ENCODE data around the gene POLL.

DNA sequence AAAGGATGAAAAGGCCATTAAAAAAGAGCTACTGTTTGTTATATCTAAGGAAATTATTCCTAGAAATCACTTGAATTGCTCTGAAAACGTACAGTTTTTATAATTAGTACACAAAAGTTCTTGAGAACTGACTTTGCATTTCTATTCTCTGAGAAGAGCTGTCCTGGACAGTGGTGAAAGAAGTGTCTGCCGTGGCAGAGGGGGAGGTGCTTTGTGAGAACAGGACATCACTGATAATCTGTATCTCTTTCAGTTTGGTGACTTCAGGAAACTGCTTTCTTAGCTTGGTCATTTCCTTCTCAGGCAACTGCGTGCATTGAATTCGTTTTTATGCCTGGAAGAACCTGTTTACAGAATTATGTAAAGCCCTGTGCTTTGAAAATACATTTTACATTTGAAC is 52.1 kb downstream of the POLL start:
- TF ChIP-seq, protein P1, sequence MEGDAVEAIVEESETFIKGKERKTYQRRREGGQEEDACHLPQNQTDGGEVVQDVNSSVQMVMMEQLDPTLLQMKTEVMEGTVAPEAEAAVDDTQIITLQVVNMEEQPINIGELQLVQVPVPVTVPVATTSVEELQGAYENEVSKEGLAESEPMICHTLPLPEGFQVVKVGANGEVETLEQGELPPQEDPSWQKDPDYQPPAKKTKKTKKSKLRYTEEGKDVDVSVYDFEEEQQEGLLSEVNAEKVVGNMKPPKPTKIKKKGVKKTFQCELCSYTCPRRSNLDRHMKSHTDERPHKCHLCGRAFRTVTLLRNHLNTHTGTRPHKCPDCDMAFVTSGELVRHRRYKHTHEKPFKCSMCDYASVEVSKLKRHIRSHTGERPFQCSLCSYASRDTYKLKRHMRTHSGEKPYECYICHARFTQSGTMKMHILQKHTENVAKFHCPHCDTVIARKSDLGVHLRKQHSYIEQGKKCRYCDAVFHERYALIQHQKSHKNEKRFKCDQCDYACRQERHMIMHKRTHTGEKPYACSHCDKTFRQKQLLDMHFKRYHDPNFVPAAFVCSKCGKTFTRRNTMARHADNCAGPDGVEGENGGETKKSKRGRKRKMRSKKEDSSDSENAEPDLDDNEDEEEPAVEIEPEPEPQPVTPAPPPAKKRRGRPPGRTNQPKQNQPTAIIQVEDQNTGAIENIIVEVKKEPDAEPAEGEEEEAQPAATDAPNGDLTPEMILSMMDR (IDR thresholded peaks at IDR 0.05): no peak
- TF ChIP-seq POLR2AphosphoS5 (IDR thresholded peaks at IDR 0.05): no peak
- no peak for TF ChIP-seq POLR2A (IDR thresholded peaks at IDR 0.05; ENCODE audit: low read depth)
- no peak for TF ChIP-seq EP300 (IDR thresholded peaks at IDR 0.05)
